Vagina (tissue), 2 donors: ENCODE measurements around the gene DPYD. TPM values are rescaled to one million over a fixed set of nuclear protein-coding genes. Genes with fewer than 3 reads are reported as not detected.

ENCODE experiments used
- DNase-seq, 2 donors: peaks; one replicate each; pipeline ENCODE4 v3.0.0-alpha.2; 2017; ENCODE audit errors: extremely low spot score in 2 of 2
- H3K27ac ChIP-seq: fragments of 200-600 bp; sonication (generic); one replicate; pipeline ENCODE4 v1.5.1; 2019
- H3K27me3 ChIP-seq: fragments of 200-600 bp; sonication (generic); one replicate; pipeline ENCODE4 v1.5.1; 2019
- H3K36me3 ChIP-seq, 2 donors: fragments of 200-600 bp; sonication (generic); one replicate each; pipeline ENCODE4 v1.5.1; 2017 to 2019
- H3K4me1 ChIP-seq: fragments of 200-600 bp; sonication (generic); one replicate; pipeline ENCODE4 v1.5.1; 2019
- H3K4me3 ChIP-seq, 2 donors: fragments of 200-600 bp; sonication (generic); 1 replicate in 1 of 2; 2 replicates in 1 of 2; pipeline ENCODE4 v1.5.1; 2016 to 2019
- H3K9me3 ChIP-seq: fragments of 200-600 bp; sonication (generic); one replicate; pipeline ENCODE4 v1.5.1; 2019
- POLR2A ChIP-seq, 2 donors: fragments of 450-650 bp; IDR thresholded peaks; one replicate each; pipeline ENCODE4 v1.6.1; 2017; ENCODE audit warnings: antibody characterized with exemption in 2 of 2, mild to moderate bottlenecking in 2 of 2, moderate library complexity in 2 of 2
- POLR2AphosphoS5 ChIP-seq, 2 donors: sonication (generic); formaldehyde crosslinking; IDR thresholded peaks; one replicate each; pipeline ENCODE4 v1.9.0; 2017; ENCODE audit warnings: antibody characterized with exemption in 2 of 2, mild to moderate bottlenecking in 2 of 2, low read depth in 1 of 2; ENCODE audit not compliant: insufficient read depth in 1 of 2
- intact Hi-C: fragments of 100-400 bp; cut with DNase I; formaldehyde crosslinking; loops from one replicate; pipeline ENCODE4 v1.15.1; 2023
- total RNA-seq: library from RNA; depleted of rRNA; stranded (reverse); fragments of >200 nt; gene quantifications from one replicate; pipeline ENCODE4 v1.2.3, GENCODE V29; 2016
- TF ChIP-seq, protein P1 (sequence below), 3 experiments: fragments of 450-650 bp in 2 of 3; fragments of 200-600 bp in 1 of 3; sonication (generic) in 1 of 3; IDR thresholded peaks; one replicate each; pipeline ENCODE4 v1.5.1; 2017 to 2019; ENCODE audit warnings: antibody characterized with exemption in 3 of 3, mild to moderate bottlenecking in 2 of 3, moderate library complexity in 2 of 3

The DPYD gene
- total RNA-seq, 1 donor from 2014 or later = 45.7 TPM

DNA sequence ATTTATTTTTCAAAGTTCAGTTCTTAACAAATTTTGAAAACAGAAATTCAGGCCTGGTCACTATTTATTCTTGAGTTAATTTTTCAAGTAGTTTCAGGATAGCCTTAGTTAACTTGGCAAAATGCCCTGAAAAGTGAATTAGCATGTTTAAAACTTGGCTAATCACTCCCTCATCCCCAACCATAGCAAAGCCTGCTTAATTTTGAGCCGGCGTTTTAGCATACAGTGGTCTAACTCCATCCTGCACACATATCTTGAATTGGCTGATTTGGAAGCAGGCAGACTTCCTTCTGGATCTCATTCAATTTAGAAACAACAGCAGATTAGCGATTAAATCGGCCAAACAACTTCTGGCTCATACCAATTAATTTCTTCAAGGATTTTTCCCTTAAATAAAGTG is 760.0 kb downstream of the DPYD start:
- Histone ChIP-seq H3K4me1 (no peaks in the 10 kb centered on the region), H3K27me3 (no peaks in the 10 kb centered on the region), H3K9me3 (no peaks in the 10 kb centered on the region), H3K4me3 (no peak overlapping the region), H3K27ac (no peak overlapping the region), H3K36me3 (no peaks in the 10 kb centered on the region)
- intact Hi-C loops = no loop called here
- DNase-seq = no peak
- TF ChIP-seq POLR2AphosphoS5 (IDR thresholded peaks at IDR 0.05; ENCODE audit: insufficient read depth in 1 of 2, low read depth in 1 of 2) = no peak
- no peak for TF ChIP-seq POLR2A (IDR thresholded peaks at IDR 0.05)
- TF ChIP-seq, protein P1, sequence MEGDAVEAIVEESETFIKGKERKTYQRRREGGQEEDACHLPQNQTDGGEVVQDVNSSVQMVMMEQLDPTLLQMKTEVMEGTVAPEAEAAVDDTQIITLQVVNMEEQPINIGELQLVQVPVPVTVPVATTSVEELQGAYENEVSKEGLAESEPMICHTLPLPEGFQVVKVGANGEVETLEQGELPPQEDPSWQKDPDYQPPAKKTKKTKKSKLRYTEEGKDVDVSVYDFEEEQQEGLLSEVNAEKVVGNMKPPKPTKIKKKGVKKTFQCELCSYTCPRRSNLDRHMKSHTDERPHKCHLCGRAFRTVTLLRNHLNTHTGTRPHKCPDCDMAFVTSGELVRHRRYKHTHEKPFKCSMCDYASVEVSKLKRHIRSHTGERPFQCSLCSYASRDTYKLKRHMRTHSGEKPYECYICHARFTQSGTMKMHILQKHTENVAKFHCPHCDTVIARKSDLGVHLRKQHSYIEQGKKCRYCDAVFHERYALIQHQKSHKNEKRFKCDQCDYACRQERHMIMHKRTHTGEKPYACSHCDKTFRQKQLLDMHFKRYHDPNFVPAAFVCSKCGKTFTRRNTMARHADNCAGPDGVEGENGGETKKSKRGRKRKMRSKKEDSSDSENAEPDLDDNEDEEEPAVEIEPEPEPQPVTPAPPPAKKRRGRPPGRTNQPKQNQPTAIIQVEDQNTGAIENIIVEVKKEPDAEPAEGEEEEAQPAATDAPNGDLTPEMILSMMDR (IDR thresholded peaks at IDR 0.05) = no peak

DNA sequence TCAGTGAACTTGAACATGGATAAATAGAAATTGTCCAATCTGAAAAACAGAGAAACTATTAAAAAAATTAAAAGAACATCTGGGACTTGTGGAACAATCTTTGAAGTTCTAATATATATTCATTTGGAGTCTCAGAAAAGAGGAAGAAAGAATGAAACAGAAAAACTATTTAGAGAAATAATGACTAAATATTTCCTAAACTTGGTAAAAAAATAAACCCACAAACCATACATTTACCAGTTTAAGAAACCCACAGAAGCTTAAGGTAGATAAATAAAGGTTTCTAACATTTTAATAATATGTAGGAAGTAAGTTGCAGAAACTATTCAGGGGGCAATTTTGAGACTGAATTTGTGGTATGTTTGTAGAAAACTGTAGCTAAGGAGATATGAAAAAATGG is 761.5 kb downstream of the DPYD start:
- no peaks in the 10 kb centered on the region for H3K27me3 ChIP-seq
- no peak overlapping the region for H3K27ac ChIP-seq
- no peaks in the 10 kb centered on the region for H3K36me3 ChIP-seq

GRCh38 chr1:97158691-97159096 is 762.1 kb downstream of the DPYD start:
- Histone ChIP-seq H3K9me3 (no peaks in the 10 kb centered on the region), H3K27me3 (no peaks in the 10 kb centered on the region), H3K36me3 (no peaks in the 10 kb centered on the region), H3K4me3 (no peak overlapping the region), H3K4me1 (no peaks in the 10 kb centered on the region), H3K27ac (no peak overlapping the region)
- DNase-seq = no peak
- intact Hi-C loops = no loop called here
- TF ChIP-seq POLR2AphosphoS5 (IDR thresholded peaks at IDR 0.05; ENCODE audit: insufficient read depth in 1 of 2, low read depth in 1 of 2) = no peak
- no peak for TF ChIP-seq POLR2A (IDR thresholded peaks at IDR 0.05)
- TF ChIP-seq, protein P1 (IDR thresholded peaks at IDR 0.05) = no peak

More for the DNA sequence above, 761.5 kb downstream of the DPYD start:
- TF ChIP-seq POLR2A (IDR thresholded peaks at IDR 0.05) (no peak), POLR2AphosphoS5 (IDR thresholded peaks at IDR 0.05; ENCODE audit: insufficient read depth in 1 of 2, low read depth in 1 of 2) (no peak)
- TF ChIP-seq, protein P1 (IDR thresholded peaks at IDR 0.05) = no peak
- intact Hi-C loops = no loop called here
- no peak for DNase-seq
- H3K9me3 ChIP-seq = no peaks in the 10 kb centered on the region
- H3K4me3 ChIP-seq = no peak overlapping the region
- no peaks in the 10 kb centered on the region for H3K4me1 ChIP-seq

- intact Hi-C loops = no loop called here
- DNase-seq = no peak
- no peaks in the 10 kb centered on the region for H3K27me3 ChIP-seq
- no peaks in the 10 kb centered on the region for H3K36me3 ChIP-seq
- TF ChIP-seq, protein P1 (IDR thresholded peaks at IDR 0.05) = no peak
- TF ChIP-seq POLR2A (IDR thresholded peaks at IDR 0.05) = no peak
- TF ChIP-seq POLR2AphosphoS5 (IDR thresholded peaks at IDR 0.05; ENCODE audit: insufficient read depth in 1 of 2, low read depth in 1 of 2) = no peak
- H3K4me3 ChIP-seq = no peak overlapping the region
- no peak overlapping the region for H3K27ac ChIP-seq
- H3K9me3 ChIP-seq = no peaks in the 10 kb centered on the region
- no peaks in the 10 kb centered on the region for H3K4me1 ChIP-seq
Measured at GRCh38 chr1:97157991-97158390, 762.8 kb downstream of the DPYD start.

GRCh38 chr1:97151651-97152050 is 769.2 kb downstream of the DPYD start:
- Histone ChIP-seq H3K27me3 (no peaks in the 10 kb centered on the region), H3K27ac (no peak overlapping the region), H3K9me3 (no peaks in the 10 kb centered on the region), H3K4me3 (no peak overlapping the region), H3K36me3 (no peaks in the 10 kb centered on the region), H3K4me1 (no peaks in the 10 kb centered on the region)
- DNase-seq = no peak
- TF ChIP-seq POLR2AphosphoS5 (IDR thresholded peaks at IDR 0.05; ENCODE audit: insufficient read depth in 1 of 2, low read depth in 1 of 2) (no peak), POLR2A (IDR thresholded peaks at IDR 0.05) (no peak)
- TF ChIP-seq, protein P1 (IDR thresholded peaks at IDR 0.05) = no peak
- intact Hi-C loops = no loop called here
